Activated T-helper 1 cell treated with anti-CD3 and anti-CD28 coated beads, Interleukin-12 subunit alpha, Interleukin-12 subunit beta, Interleukin-2, Interleukin-4 antibody, amounts not matched to agents 30 ng/mL and 10 ng/mL and 1 ng/mL, durations not matched to agents 14 hours and 24 hours and 36 hours (primary cell): ENCODE data around the gene ZBTB8OS. TPM values are rescaled to one million over a fixed set of nuclear protein-coding genes. Genes with fewer than 3 reads are reported as not detected.
"Not testable (repeated sequence)": the region's sequence is repeated elsewhere in the genome, so short reads cannot be mapped to it uniquely, and the experiment has no call there.

ENCODE experiments used
- DNase-seq: peaks from one replicate; pipeline ENCODE4 v3.0.0; 2021; ENCODE audit warnings: low spot score
- H3K27ac Mint-ChIP-seq: one replicate; pipeline ENCODE4 v1.8.0; 2021; ENCODE audit warnings: mild to moderate bottlenecking, mixed read lengths
- H3K27me3 Mint-ChIP-seq: one replicate; pipeline ENCODE4 v1.8.0; 2022; ENCODE audit warnings: mild to moderate bottlenecking, moderate library complexity, mixed read lengths; ENCODE audit not compliant: insufficient read depth
- H3K36me3 Mint-ChIP-seq: one replicate; pipeline ENCODE4 v1.8.0; 2021; ENCODE audit warnings: low read depth, mixed read lengths
- H3K4me1 Mint-ChIP-seq: one replicate; pipeline ENCODE4 v1.8.0; 2021; ENCODE audit warnings: low read depth, mixed read lengths
- H3K4me3 Mint-ChIP-seq: one replicate; pipeline ENCODE4 v1.8.0; 2021; ENCODE audit warnings: mild to moderate bottlenecking, moderate library complexity, mixed read lengths
- H3K9me3 Mint-ChIP-seq: one replicate; pipeline ENCODE4 v1.8.0; 2021; ENCODE audit warnings: mixed read lengths
- intact Hi-C: fragments of 100-400 bp; cut with micrococcal nuclease; formaldehyde crosslinking; loops from one replicate; pipeline ENCODE4 v1.15.1; 2024
- total RNA-seq: library from RNA; stranded (reverse); gene quantifications from 2 replicates; pipeline ENCODE4 v1.2.3, GENCODE V29; 2022

ZBTB8OS gene
- total RNA-seq, 1 donor from 2014 or later = 53.3 TPM

- intact Hi-C loops = no loop called here
- H3K36me3 Mint-ChIP-seq = peaks cover 12% of the 10 kb centered on the region
Observed at GRCh38 chr1:32639489-32640075, 10.8 kb downstream of the ZBTB8OS start.

GRCh38 chr1:32636914-32637645 is 13.3 kb downstream of the ZBTB8OS start:
- Mint-ChIP-seq H3K27ac (peak overlapping the region; percentile 24), H3K4me1 (peaks cover 9% of the 10 kb centered on the region), H3K4me3 (no peak overlapping the region), H3K36me3 (peaks cover 16% of the 10 kb centered on the region), H3K27me3 (no peaks in the 10 kb centered on the region), H3K9me3 (no peaks in the 10 kb centered on the region)
- DNase-seq = no peak
- intact Hi-C loops = no loop called here

More at GRCh38 chr1:32639489-32640075, 10.8 kb downstream of the ZBTB8OS start:
- Mint-ChIP-seq H3K27me3 (no peaks in the 10 kb centered on the region), H3K4me3 (no peak overlapping the region), H3K4me1 (peaks cover 9% of the 10 kb centered on the region), H3K27ac (no peak overlapping the region), H3K9me3 (no peaks in the 10 kb centered on the region)
- no peak for DNase-seq

GRCh38 chr1:32635508-32636277 is 14.7 kb downstream of the ZBTB8OS start:
- intact Hi-C loops = no loop called here
- Mint-ChIP-seq H3K27ac (no peak overlapping the region), H3K4me1 (peaks cover 9% of the 10 kb centered on the region), H3K36me3 (peaks cover 16% of the 10 kb centered on the region), H3K27me3 (no peaks in the 10 kb centered on the region), H3K9me3 (no peaks in the 10 kb centered on the region), H3K4me3 (no peak overlapping the region)
- no peak for DNase-seq

- DNase-seq = no peak
- intact Hi-C loops = no loop called here
- H3K27me3 Mint-ChIP-seq = no peaks in the 10 kb centered on the region
- H3K36me3 Mint-ChIP-seq = peaks cover 22% of the 10 kb centered on the region
- peaks cover 9% of the 10 kb centered on the region for H3K4me1 Mint-ChIP-seq
- no peak overlapping the region for H3K4me3 Mint-ChIP-seq
- no peaks in the 10 kb centered on the region for H3K9me3 Mint-ChIP-seq
- no peak overlapping the region for H3K27ac Mint-ChIP-seq
Observed at GRCh38 chr1:32632829-32633228, 17.5 kb downstream of the ZBTB8OS start.

- Mint-ChIP-seq H3K36me3 (peaks cover 22% of the 10 kb centered on the region), H3K4me1 (peaks cover 12% of the 10 kb centered on the region)
- DNase-seq, H3K4me3 Mint-ChIP-seq, intact Hi-C loops, H3K9me3 Mint-ChIP-seq, H3K27me3 Mint-ChIP-seq, H3K27ac Mint-ChIP-seq: not testable (repeated sequence)
Observed at GRCh38 chr1:32630173-32630572, 20.2 kb downstream of the ZBTB8OS start.

GRCh38 chr1:32627596-32628162 is 22.7 kb downstream of the ZBTB8OS start:
- Mint-ChIP-seq H3K27me3 (no peaks in the 10 kb centered on the region), H3K9me3 (peaks cover 4% of the 10 kb centered on the region), H3K4me1 (peaks cover 30% of the 10 kb centered on the region), H3K27ac (peak overlapping the region; percentile 82), H3K36me3 (peaks cover 32% of the 10 kb centered on the region), H3K4me3 (peak overlapping the region; percentile 58)
- intact Hi-C loops = no loop called here
- DNase-seq = no peak

- no peaks in the 10 kb centered on the region for H3K27me3 Mint-ChIP-seq
- no peak for DNase-seq
- intact Hi-C loops = no loop called here
- peaks cover 31% of the 10 kb centered on the region for H3K4me1 Mint-ChIP-seq
- H3K36me3 Mint-ChIP-seq = peaks cover 38% of the 10 kb centered on the region
- H3K4me3 Mint-ChIP-seq = no peak overlapping the region
- H3K9me3 Mint-ChIP-seq = peaks cover 4% of the 10 kb centered on the region
- no peak overlapping the region for H3K27ac Mint-ChIP-seq
Observed at GRCh38 chr1:32626176-32626575, 24.2 kb downstream of the ZBTB8OS start.

- no peaks in the 10 kb centered on the region for H3K27me3 Mint-ChIP-seq
- H3K4me1 Mint-ChIP-seq = peaks cover 38% of the 10 kb centered on the region
- peaks cover 34% of the 10 kb centered on the region for H3K36me3 Mint-ChIP-seq
- peaks cover 4% of the 10 kb centered on the region for H3K9me3 Mint-ChIP-seq
- no peak for DNase-seq
- H3K4me3 Mint-ChIP-seq = no peak overlapping the region
- intact Hi-C loops = loop anchor here (1.0 to 2.0 kb wide), 2 partner anchors 27 to 103 kb away; partner anchors contain the start of genes RBBP4 and ZBTB8OS
- H3K27ac Mint-ChIP-seq = peak overlapping the region; percentile 64
Observed at GRCh38 chr1:32623775-32624174, 26.6 kb downstream of the ZBTB8OS start.

- peak overlapping the region; percentile 64 for H3K27ac Mint-ChIP-seq
- peaks cover 4% of the 10 kb centered on the region for H3K9me3 Mint-ChIP-seq
- H3K4me3 Mint-ChIP-seq = no peak overlapping the region
- H3K4me1 Mint-ChIP-seq = peaks cover 38% of the 10 kb centered on the region
- DNase-seq = no peak
- no peaks in the 10 kb centered on the region for H3K27me3 Mint-ChIP-seq
- intact Hi-C loops = loop anchor here (1.0 to 2.0 kb wide), 2 partner anchors 28 to 103 kb away; partner anchors contain the start of genes RBBP4 and ZBTB8OS
- H3K36me3 Mint-ChIP-seq = peaks cover 34% of the 10 kb centered on the region
Observed at GRCh38 chr1:32622806-32623681, 27.3 kb downstream of the ZBTB8OS start.

- intact Hi-C loops = loop anchor here (2.0 kb wide), 1 partner anchor 29 kb away; the partner anchor contains the start of genes RBBP4 and ZBTB8OS
- Mint-ChIP-seq H3K27ac (no peak overlapping the region), H3K4me3 (no peak overlapping the region), H3K36me3 (peaks cover 31% of the 10 kb centered on the region), H3K4me1 (peaks cover 31% of the 10 kb centered on the region), H3K27me3 (no peaks in the 10 kb centered on the region), H3K9me3 (peaks cover 4% of the 10 kb centered on the region)
- DNase-seq = no peak
Observed at GRCh38 chr1:32622205-32622604, 28.1 kb downstream of the ZBTB8OS start.

- Mint-ChIP-seq H3K4me3 (no peak overlapping the region), H3K27ac (no peak overlapping the region), H3K9me3 (peaks cover 4% of the 10 kb centered on the region), H3K36me3 (peaks cover 30% of the 10 kb centered on the region), H3K27me3 (no peaks in the 10 kb centered on the region), H3K4me1 (peaks cover 26% of the 10 kb centered on the region)
- no peak for DNase-seq
- intact Hi-C loops = no loop called here
Observed at GRCh38 chr1:32619701-32620485, 30.5 kb downstream of the ZBTB8OS start.
